Parathyroid adenoma (tissue), 2 donors: Measurements from ENCODE around the gene GALNT18.

Experiments used
- H2AFZ ChIP-seq: fragments of 300-600 bp; sonication (generic); one replicate; pipeline ENCODE4 v1.7.0; 2017; ENCODE audit warnings: antibody characterized with exemption, mild to moderate bottlenecking
- H3K27ac ChIP-seq: fragments of 300-600 bp; sonication (generic); one replicate; pipeline ENCODE4 v1.7.0; 2017
- H3K27me3 ChIP-seq: fragments of 300-600 bp; sonication (generic); one replicate; pipeline ENCODE4 v1.7.0; 2017; ENCODE audit warnings: low read length; ENCODE audit not compliant: control insufficient read depth, insufficient read depth
- H3K36me3 ChIP-seq: fragments of 300-600 bp; sonication (generic); one replicate; pipeline ENCODE4 v1.7.0; 2017; ENCODE audit warnings: low read length; ENCODE audit not compliant: control insufficient read depth, insufficient read depth
- H3K4me1 ChIP-seq: fragments of 300-600 bp; sonication (generic); one replicate; pipeline ENCODE4 v1.7.0; 2017; ENCODE audit warnings: control low read depth
- H3K4me2 ChIP-seq: fragments of 300-600 bp; sonication (generic); one replicate; pipeline ENCODE4 v1.7.0; 2017; ENCODE audit warnings: low read length
- H3K4me3 ChIP-seq: fragments of 300-600 bp; sonication (generic); one replicate; pipeline ENCODE4 v1.7.0; 2017; ENCODE audit warnings: low read depth, low read length
- H3K79me2 ChIP-seq: fragments of 300-600 bp; sonication (generic); one replicate; pipeline ENCODE4 v1.7.0; 2017; ENCODE audit warnings: control low read depth
- H3K9ac ChIP-seq: fragments of 300-600 bp; sonication (generic); one replicate; pipeline ENCODE4 v1.7.0; 2017; ENCODE audit warnings: mild to moderate bottlenecking
- H3K9me3 ChIP-seq: fragments of 300-600 bp; sonication (generic); one replicate; pipeline ENCODE4 v1.7.0; 2017; ENCODE audit warnings: low read length; ENCODE audit not compliant: control insufficient read depth
- CTCF ChIP-seq: fragments of 300-600 bp; sonication (generic); IDR thresholded peaks from one replicate; pipeline ENCODE4 v1.7.0; 2017; ENCODE audit warnings: antibody characterized with exemption, mild to moderate bottlenecking
- donor health status: primary hyperparathyroidism.

The GALNT18 gene

GRCh38 chr11:11424688-11425087 lies 197.1 kb downstream of the GALNT18 start:
- peaks cover 14% of the 10 kb centered on the region for H3K4me1 ChIP-seq
- no peak overlapping the region for H3K27ac ChIP-seq

DNA sequence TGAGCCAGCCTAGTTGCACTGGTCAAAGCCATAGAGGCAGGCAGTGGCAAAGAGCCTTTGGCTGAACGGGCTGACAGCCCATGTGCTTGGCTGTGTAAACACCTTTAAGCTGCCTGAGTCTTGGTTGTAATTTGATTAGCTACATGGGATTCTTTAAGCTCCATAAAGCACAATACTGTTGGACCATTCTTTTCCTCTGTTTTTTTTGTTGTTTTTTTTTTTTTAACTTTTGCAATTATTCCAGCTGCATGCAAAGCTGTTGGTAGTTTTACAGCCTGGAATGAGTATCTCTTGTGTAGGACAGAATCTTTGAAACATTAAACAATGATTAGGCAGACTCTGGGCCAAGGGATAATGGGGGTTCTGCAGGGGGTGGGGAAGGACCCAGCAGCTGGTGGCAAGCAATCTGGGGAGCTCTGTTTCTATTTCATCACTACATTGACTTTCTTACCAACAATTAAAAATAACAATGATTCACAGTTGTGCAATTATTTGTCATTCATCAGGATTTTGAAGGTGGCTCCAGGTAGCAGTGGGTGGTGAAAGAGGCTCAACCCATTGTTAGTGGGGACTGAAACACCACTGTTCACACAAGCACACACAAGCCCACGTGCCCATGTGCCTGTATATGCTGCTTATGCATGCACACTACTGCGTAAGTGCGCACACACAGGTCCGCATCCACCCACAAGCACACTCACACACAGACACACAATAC lies 199.2 kb downstream of the GALNT18 start:
- peaks cover 14% of the 10 kb centered on the region for H3K4me1 ChIP-seq

More at GRCh38 chr11:11424688-11425087, 197.1 kb downstream of the GALNT18 start:
- Histone ChIP-seq H3K79me2 (no peaks in the 10 kb centered on the region), H2AFZ (no peak overlapping the region), H3K9ac (no peak overlapping the region), H3K4me2 (no peak overlapping the region), H3K27me3 (no peaks in the 10 kb centered on the region), H3K36me3 (no peaks in the 10 kb centered on the region), H3K9me3 (no peaks in the 10 kb centered on the region), H3K4me3 (no peak overlapping the region)
- TF ChIP-seq CTCF, result no peak

GRCh38 chr11:11421509-11421908 lies 200.3 kb downstream of the GALNT18 start:
- Histone ChIP-seq H3K9ac (no peak overlapping the region), H3K9me3 (no peaks in the 10 kb centered on the region), H3K27ac (no peak overlapping the region), H3K4me1 (peaks cover 14% of the 10 kb centered on the region), H3K4me3 (no peak overlapping the region), H3K27me3 (no peaks in the 10 kb centered on the region), H3K4me2 (no peak overlapping the region), H3K36me3 (no peaks in the 10 kb centered on the region), H3K79me2 (peaks cover 2% of the 10 kb centered on the region), H2AFZ (no peak overlapping the region)
- TF ChIP-seq CTCF, result no peak

More for the DNA sequence above, 199.2 kb downstream of the GALNT18 start:
- no peak overlapping the region for H3K27ac ChIP-seq
- H3K9ac ChIP-seq, result no peak overlapping the region
- H3K36me3 ChIP-seq, result no peaks in the 10 kb centered on the region
- H3K4me2 ChIP-seq, result no peak overlapping the region
- H3K9me3 ChIP-seq, result no peaks in the 10 kb centered on the region
- TF ChIP-seq CTCF, result no peak
- no peak overlapping the region for H3K4me3 ChIP-seq
- H3K79me2 ChIP-seq, result peaks cover 2% of the 10 kb centered on the region
- H2AFZ ChIP-seq, result no peak overlapping the region
- H3K27me3 ChIP-seq, result no peaks in the 10 kb centered on the region

DNA sequence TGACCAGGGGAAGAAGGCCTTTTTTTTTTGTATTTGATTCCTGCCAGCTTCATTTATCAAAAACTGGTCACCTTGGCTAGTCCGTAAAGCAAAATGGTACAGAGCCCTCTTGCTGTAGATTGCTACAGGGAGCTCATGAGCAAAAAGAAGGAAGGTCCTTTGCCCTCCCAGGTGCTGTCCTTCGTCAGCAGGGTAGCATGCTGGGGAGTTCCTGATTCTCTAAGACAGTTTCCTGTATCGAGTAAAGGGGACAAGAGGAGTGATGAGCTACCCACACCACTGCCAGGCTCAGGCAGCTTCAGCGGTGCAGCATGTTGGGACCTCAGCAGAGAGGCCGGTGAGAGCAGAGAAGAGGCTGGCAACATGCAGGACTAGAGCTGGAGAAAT lies 200.9 kb downstream of the GALNT18 start:
- Histone ChIP-seq H3K4me3 (no peak overlapping the region), H2AFZ (no peak overlapping the region), H3K9me3 (no peaks in the 10 kb centered on the region), H3K9ac (no peak overlapping the region), H3K27me3 (no peaks in the 10 kb centered on the region), H3K4me1 (peaks cover 14% of the 10 kb centered on the region), H3K36me3 (no peaks in the 10 kb centered on the region), H3K79me2 (peaks cover 2% of the 10 kb centered on the region), H3K4me2 (no peak overlapping the region), H3K27ac (no peak overlapping the region)
- no peak for TF ChIP-seq CTCF
